NK-92 (cell line): ENCODE measurements around the gene CNTNAP2.

Experiments used
- DNase-seq: peaks from one replicate; lab custom pipeline; 2025; ENCODE audit not compliant: unreplicated experiment; lab: John Stamatoyannopoulos, UW

CNTNAP2 gene

DNA sequence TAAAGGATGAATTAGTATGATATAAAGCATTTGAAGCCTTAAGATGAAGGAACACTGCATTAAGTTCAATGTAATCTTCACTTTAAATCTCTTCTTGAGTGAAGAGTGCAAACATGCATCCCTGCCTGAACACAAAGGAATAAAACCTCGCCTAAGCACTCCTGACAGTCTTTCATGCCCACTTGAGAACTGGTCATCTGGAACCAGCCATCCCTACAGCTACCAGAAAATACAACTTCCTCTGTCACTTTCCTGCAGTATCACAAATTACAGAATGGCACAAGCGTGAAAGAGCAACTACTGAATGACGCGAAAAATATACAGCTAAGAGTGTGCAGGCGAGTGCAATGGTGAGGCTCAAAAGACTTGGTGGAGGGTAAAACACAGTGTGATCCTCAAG, 1079.9 kb downstream of the CNTNAP2 start:
- DNase-seq, result no peak

GRCh38 chr7:147197006-147197405, 1080.4 kb downstream of the CNTNAP2 start:
- no peak for DNase-seq

DNA sequence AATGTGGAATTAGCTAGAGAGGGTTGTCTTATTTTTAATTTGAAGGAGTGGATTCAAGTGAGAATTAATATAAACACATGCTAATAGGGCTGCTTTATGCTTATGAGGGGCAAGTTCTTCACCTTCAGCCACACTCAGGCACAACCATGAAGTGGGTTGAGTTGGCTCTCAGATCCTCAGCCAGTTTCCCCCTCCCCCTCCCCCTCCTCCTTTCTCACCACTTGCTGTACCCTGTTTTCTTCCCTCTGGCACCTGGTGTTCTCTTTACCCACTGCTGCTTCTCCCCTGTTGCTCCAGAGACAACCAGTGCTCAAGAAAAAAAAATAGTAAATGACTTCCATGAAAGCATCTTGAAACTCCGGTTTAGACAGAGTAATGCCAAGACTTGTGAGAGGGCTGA, 1083.3 kb downstream of the CNTNAP2 start:
- no peak for DNase-seq

DNA sequence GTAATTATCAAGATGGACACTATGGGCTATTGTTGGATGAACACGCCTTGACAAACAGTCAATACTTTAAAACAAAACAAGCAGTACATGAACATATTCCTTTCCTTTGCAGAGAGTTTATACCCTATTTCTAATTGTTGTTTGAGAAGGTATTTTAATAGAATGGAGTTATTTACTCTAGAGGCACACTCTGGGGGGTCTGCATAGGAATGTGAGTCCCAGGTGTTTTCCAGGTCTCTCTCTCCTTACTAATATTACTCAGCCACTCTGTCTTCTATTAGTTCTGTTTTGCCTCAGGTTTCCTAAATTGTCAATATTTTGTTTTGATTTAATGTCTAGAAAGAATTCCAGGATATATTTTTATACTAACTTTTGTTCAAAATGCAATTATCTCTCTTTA, 1091.4 kb downstream of the CNTNAP2 start:
- no peak for DNase-seq

DNA sequence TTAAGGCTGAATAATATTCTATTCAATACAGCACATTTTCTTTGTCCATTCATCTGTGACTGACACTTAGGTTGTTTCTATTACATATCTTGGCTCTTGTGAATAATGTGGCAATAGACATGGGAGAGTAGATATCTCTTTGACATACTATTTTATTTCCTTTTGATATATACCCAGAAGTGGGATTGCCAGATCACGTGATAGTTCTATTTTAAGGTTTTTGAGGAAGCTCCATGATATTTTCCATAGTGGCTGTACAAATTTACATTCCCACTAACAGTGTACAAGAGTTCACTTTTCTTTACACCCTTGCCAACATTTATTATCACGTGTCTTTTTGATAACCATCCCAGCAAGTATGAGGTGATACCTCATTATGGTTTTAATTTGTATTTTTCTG, 1114.7 kb downstream of the CNTNAP2 start:
- no peak for DNase-seq

- DNase-seq, result no peak
Measured at GRCh38 chr7:147235645-147236382, 1119.2 kb downstream of the CNTNAP2 start.

- no peak for DNase-seq
Measured at GRCh38 chr7:147240468-147240867, 1123.9 kb downstream of the CNTNAP2 start.

GRCh38 chr7:147245274-147245673, 1128.7 kb downstream of the CNTNAP2 start:
- no peak for DNase-seq

- DNase-seq, result no peak
Measured at GRCh38 chr7:147249956-147250355, 1133.4 kb downstream of the CNTNAP2 start.

GRCh38 chr7:147251751-147252325, 1135.2 kb downstream of the CNTNAP2 start:
- no peak for DNase-seq

GRCh38 chr7:147261693-147262092, 1145.1 kb downstream of the CNTNAP2 start:
- no peak for DNase-seq

- DNase-seq, result no peak
Measured at GRCh38 chr7:147265528-147265927, 1148.9 kb downstream of the CNTNAP2 start.

DNA sequence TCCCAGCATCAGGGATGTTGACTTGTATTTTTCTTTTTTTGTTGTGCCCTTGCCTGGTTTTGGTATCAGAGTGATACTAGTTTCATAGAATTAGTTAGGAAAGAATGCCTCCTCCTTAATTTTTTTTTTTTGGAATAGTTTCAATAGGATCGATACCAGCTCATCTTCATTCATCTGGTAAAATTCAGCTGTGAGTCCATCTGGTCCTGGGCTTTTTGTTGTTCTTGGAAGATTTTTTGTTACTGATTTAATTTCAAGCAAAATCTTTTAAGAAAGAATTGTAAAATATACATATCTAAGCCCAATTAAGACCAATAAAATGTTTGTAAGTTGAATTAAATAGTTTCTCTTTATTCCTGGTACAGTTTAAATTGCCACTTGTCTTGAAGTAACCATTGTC, 1159.5 kb downstream of the CNTNAP2 start:
- DNase-seq, result no peak

DNA sequence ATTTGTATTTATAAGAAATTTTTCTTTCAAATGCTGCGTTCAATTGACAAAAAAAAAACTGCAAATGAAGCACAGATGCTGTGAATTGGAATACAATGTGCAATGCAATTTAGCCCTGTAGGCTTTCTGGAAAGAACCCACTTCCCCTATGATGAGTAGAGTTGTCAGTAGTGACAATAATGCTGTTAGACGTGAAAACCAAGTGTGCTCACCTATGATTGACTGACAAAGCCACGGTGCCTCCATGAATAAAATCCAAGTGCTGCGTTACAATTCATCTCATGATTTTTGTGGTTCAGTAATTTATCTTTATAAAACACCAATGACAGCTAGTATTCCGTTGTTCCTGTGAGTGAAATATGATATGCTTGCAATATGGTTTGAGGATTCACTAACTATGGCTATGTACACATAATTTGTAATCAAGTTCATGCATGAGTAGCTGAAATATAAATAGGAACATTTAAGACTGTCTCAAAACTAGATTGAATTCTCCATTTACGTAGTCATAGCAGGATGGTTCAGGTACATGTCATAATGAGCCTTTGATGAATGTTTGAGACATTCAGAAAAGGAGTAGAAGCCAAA, 1160.3 kb downstream of the CNTNAP2 start:
- DNase-seq, result no peak

DNA sequence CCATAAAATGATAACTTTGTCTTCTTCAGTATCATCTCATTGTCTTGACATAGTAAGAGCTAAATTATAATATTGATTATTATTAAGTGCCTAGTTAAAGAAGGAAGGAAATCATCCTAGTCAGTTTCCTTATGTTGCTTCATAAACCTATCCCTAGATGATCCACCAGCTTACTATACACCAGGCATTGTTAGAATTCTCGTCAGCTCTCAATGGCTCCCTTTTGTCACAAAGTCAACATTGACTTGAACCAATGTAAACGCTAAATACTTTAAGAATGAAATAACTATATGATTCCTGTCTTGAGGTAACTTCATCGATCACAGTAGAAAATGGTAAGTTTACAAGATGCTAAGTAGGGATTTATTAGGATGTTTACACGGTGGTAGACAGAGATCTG, 1162.9 kb downstream of the CNTNAP2 start:
- no peak for DNase-seq

DNA sequence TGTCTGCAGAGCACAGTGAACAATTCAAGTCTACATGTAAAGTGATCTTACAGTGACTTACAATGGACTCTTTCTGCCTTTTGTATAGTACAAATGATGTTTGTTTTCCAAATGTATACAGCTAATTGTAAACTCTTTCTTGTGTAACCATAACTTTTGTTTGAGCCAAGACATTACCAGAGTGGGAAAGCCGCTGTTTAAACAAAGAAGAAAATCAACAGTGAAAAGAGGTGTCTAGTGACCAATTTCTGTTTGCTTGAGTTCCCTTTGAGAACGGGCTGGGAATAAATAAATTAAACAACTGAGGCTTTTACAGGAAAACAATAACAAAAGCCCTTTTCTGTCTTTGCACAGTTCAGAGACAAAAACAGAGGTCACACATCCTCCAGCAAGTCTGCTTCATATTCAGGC, 1163.4 kb downstream of the CNTNAP2 start:
- no peak for DNase-seq

- DNase-seq, result no peak
Measured at GRCh38 chr7:147282204-147282603, 1165.6 kb downstream of the CNTNAP2 start.

GRCh38 chr7:147296201-147296600, 1179.6 kb downstream of the CNTNAP2 start:
- DNase-seq, result no peak

DNA sequence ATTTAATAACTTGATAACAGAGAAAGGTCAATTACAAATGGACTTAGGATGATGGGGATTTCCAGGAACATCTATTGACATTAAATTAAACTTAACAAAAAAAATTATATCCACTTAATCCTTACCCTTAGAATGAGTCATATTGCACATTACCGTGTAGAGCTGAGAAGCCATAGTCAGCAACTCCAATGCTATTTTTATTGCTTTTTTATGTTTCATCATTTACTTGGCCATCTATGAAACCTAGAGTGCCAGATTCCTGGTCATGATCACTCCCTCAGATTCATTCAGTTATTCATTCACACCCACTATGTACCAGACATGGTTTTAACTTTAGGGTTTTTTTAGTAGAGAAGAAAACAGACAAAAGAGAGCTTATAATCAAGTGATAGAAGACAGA, 1180.4 kb downstream of the CNTNAP2 start:
- DNase-seq, result no peak

DNA sequence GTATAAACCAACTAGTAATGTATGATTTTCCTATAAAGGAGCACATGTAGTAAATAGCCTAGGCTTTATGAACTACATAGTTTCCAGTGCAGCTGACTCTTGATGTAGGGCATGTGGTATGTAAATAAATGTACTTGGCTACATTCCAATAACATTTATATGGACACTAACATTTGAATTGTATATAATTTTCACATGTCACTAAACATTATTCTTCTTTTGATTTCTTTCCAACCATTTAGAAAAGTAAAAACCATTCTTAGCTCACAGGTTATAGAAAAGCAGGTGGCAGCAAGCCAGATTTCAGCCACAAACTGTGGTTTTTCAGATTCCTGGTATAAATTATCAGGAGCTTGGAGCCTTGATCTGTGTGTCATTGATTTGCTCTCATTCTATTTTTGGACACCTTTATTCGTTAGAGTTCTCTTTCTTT, 1182.0 kb downstream of the CNTNAP2 start:
- no peak for DNase-seq

DNA sequence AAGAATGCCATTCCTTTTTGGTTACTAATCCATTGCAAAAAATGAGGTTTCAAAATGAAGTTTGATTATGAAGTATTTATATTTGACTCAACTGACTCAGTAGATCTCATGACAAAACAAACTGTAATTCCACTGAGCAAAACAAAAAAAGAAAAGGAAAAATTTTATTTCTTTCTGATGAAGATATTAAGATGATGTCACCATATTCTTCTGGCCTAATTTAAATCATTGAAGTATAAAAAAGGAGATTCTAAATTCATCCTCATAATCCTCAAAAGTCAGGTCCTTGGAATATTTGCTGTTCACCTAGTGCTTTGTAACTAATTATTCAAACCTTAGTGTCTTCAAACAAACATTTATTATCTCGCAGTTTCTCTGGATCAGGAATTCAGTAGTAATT, 1183.7 kb downstream of the CNTNAP2 start:
- DNase-seq, result no peak

DNA sequence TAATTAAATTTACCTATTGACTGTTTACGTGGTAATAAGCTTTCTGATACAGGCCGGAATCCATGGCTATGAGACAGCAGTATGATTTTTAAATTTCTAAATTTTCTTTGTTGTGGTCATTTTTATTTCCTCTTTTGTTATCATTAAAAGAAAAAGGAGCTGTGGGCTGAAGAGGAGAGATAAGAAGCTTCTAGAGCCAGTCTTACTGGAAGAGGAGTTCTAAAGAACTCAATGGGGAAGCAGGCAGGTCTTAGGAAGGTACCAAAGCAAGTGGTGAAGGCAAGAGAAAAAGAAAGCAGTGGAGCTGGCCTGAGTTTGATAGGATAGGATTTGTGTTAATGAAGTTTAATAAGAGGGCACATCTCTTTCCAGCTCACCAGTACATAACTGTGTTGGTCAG, 1187.8 kb downstream of the CNTNAP2 start:
- DNase-seq, result no peak

DNA sequence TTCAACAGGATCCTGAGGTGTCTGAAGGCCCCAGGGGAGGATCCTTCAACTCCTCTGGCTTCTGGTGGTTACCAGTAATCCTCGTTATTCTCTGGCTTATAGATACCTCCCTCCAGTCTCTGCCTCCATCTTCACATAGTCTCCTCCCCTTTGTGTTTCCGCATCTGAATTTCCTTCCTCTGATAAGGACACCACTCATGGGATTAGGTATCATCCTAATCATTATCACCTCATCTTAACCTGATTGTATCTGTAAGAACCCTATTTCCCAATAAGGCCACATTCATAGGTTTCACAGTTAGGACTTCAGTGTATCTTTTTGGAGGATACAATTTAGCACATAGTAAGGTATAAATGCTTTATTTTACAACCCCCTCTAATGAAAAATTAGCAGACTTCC, 1189.2 kb downstream of the CNTNAP2 start:
- DNase-seq, result no peak
